ENCODE results near the gene BUD31. TPM values are rescaled to one million over a fixed set of nuclear protein-coding genes. Genes with fewer than 3 reads are reported as not detected.

BUD31 gene
- total RNA-seq (ENCODE audit: unreplicated experiment), result 73.4 TPM
- long read RNA-seq, transcript BUD31-202 (6 exons, 1,139 nt), result major isoform, 34 of 62 reads
- long read RNA-seq, transcript BUD31-201 (6 exons, 1,035 nt), result minor isoform, 23 of 62 reads
- long read RNA-seq, partial matches to known transcripts, result 2 of 62 reads
- long read RNA-seq, other reads (novel, unspliced or antisense), result 3 of 62 reads

- peaks cover 35% of the 10 kb centered on the region for H3K4me1 Mint-ChIP-seq (ENCODE audit: unreplicated experiment)
- H3K9me3 Mint-ChIP-seq (ENCODE audit: unreplicated experiment), result no peaks in the 10 kb centered on the region
- no peak for TF ChIP-seq CTCF (IDR thresholded peaks at IDR 0.05; ENCODE audit: unreplicated experiment)
Measured at GRCh38 chr7:99408379-99409191, at the start of gene BUD31, which contains the start of gene PDAP1. TSS of gene BUD31 (plus strand) at chr7:99408969. CDS start at chr7:99411093, 2,124 bp downstream. TSS of gene PDAP1 (minus strand) at chr7:99408597. CDS start at chr7:99408548, 49 bp downstream.

GRCh38 chr7:99359465-99360154, 49.2 kb upstream of the BUD31 start:
- H3K4me3 Mint-ChIP-seq (ENCODE audit: unreplicated experiment), result no peak overlapping the region
- DNase-seq (ENCODE audit: low spot score), result no peak
- no peak for TF ChIP-seq CTCF (IDR thresholded peaks at IDR 0.05; ENCODE audit: unreplicated experiment)
- no peaks in the 10 kb centered on the region for H3K4me1 Mint-ChIP-seq (ENCODE audit: unreplicated experiment)
- no peaks in the 10 kb centered on the region for H3K9me3 Mint-ChIP-seq (ENCODE audit: unreplicated experiment)
- H3K27me3 Mint-ChIP-seq (ENCODE audit: unreplicated experiment), result no peaks in the 10 kb centered on the region
- H3K36me3 Mint-ChIP-seq (ENCODE audit: low read depth, unreplicated experiment), result peaks cover 28% of the 10 kb centered on the region
- peak overlapping the region; percentile 9 for H3K27ac Mint-ChIP-seq (ENCODE audit: unreplicated experiment)

More at GRCh38 chr7:99408379-99409191, at the start of gene BUD31, which contains the start of gene PDAP1:
- peak; percentile 86 for DNase-seq (ENCODE audit: low spot score)
- H3K27me3 Mint-ChIP-seq (ENCODE audit: unreplicated experiment), result peaks cover 35% of the 10 kb centered on the region
- H3K27ac Mint-ChIP-seq (ENCODE audit: unreplicated experiment), result peak within 1 kb of the TSS; percentile 100
- peaks cover 48% of the 10 kb centered on the region for H3K36me3 Mint-ChIP-seq (ENCODE audit: low read depth, unreplicated experiment)
- H3K4me3 Mint-ChIP-seq (ENCODE audit: unreplicated experiment), result peak within 1 kb of the TSS; percentile 99

GRCh38 chr7:99362801-99363200, 46.0 kb upstream of the BUD31 start:
- H3K9me3 Mint-ChIP-seq (ENCODE audit: unreplicated experiment), result no peaks in the 10 kb centered on the region
- TF ChIP-seq CTCF (IDR thresholded peaks at IDR 0.05; ENCODE audit: unreplicated experiment), result no peak
- DNase-seq (ENCODE audit: low spot score), result no peak
- no peak overlapping the region for H3K4me3 Mint-ChIP-seq (ENCODE audit: unreplicated experiment)
- H3K27me3 Mint-ChIP-seq (ENCODE audit: unreplicated experiment), result no peaks in the 10 kb centered on the region
- no peak overlapping the region for H3K27ac Mint-ChIP-seq (ENCODE audit: unreplicated experiment)
- H3K4me1 Mint-ChIP-seq (ENCODE audit: unreplicated experiment), result no peaks in the 10 kb centered on the region
- H3K36me3 Mint-ChIP-seq (ENCODE audit: low read depth, unreplicated experiment), result peaks cover 38% of the 10 kb centered on the region

- Mint-ChIP-seq H3K9me3 (ENCODE audit: unreplicated experiment) (no peaks in the 10 kb centered on the region), H3K4me1 (ENCODE audit: unreplicated experiment) (no peaks in the 10 kb centered on the region), H3K4me3 (ENCODE audit: unreplicated experiment) (no peak overlapping the region), H3K27me3 (ENCODE audit: unreplicated experiment) (no peaks in the 10 kb centered on the region), H3K36me3 (ENCODE audit: low read depth, unreplicated experiment) (peaks cover 33% of the 10 kb centered on the region), H3K27ac (ENCODE audit: unreplicated experiment) (no peak overlapping the region)
- TF ChIP-seq CTCF (IDR thresholded peaks at IDR 0.05; ENCODE audit: unreplicated experiment), result no peak
- DNase-seq (ENCODE audit: low spot score), result no peak
Measured at GRCh38 chr7:99363286-99363685, 45.5 kb upstream of the BUD31 start.

Measured in endothelial cell (in vitro differentiated cells).